Measurements from ENCODE around the gene NRXN3. TPM values are rescaled to one million over a fixed set of nuclear protein-coding genes. Genes with fewer than 3 reads are reported as not detected.

The NRXN3 gene
- total and polyA plus RNA-seq, 8 donors = 1.3 to 7.6 (median 1.5) TPM

- ATAC-seq = peak; percentile 90
These were observed 75.1 kb downstream of the NRXN3 start for GRCh38 chr14:78245238-78245637.

GRCh38 chr14:78248501-78249090 is 78.4 kb downstream of the NRXN3 start:
- no peaks in the 10 kb centered on the region for H3K4me1 ChIP-seq
- DNase-seq (no peak), ATAC-seq (no peak)
- no peak for TF ChIP-seq CTCF (IDR thresholded peaks at IDR 0.05)
- no peaks in the 10 kb centered on the region for H3K36me3 ChIP-seq
- H3K4me3 ChIP-seq = no peak overlapping the region
- H3K27ac ChIP-seq = no peak overlapping the region
- intact Hi-C loops (cut with DNase I) = no loop called here
- no peaks in the 10 kb centered on the region for H3K9me3 ChIP-seq
- no peaks in the 10 kb centered on the region for H3K27me3 ChIP-seq

More at GRCh38 chr14:78245238-78245637, 75.1 kb downstream of the NRXN3 start:
- Histone ChIP-seq H3K36me3 (no peaks in the 10 kb centered on the region), H3K27me3 (no peaks in the 10 kb centered on the region), H3K4me3 (no peak overlapping the region), H3K4me1 (no peaks in the 10 kb centered on the region), H3K27ac (no peak overlapping the region), H3K9me3 (no peaks in the 10 kb centered on the region)
- intact Hi-C loops (cut with DNase I) = no loop called here
- no peak for TF ChIP-seq CTCF (IDR thresholded peaks at IDR 0.05)
- DNase-seq = peak in 2 of 4 donors; percentile 2 to 52

- intact Hi-C loops (cut with DNase I) = no loop called here
- ATAC-seq = no peak
- H3K27me3 ChIP-seq = no peaks in the 10 kb centered on the region
- H3K36me3 ChIP-seq = no peaks in the 10 kb centered on the region
- H3K4me1 ChIP-seq = no peaks in the 10 kb centered on the region
- no peak for TF ChIP-seq CTCF (IDR thresholded peaks at IDR 0.05)
- no peak overlapping the region for H3K4me3 ChIP-seq
- H3K27ac ChIP-seq = no peak overlapping the region
- no peaks in the 10 kb centered on the region for H3K9me3 ChIP-seq
- DNase-seq = no peak
These were observed 81.1 kb downstream of the NRXN3 start for GRCh38 chr14:78251308-78251707.

GRCh38 chr14:78253986-78254385 is 83.8 kb downstream of the NRXN3 start:
- ATAC-seq = peak; percentile 61
- Histone ChIP-seq H3K27me3 (no peaks in the 10 kb centered on the region), H3K36me3 (no peaks in the 10 kb centered on the region), H3K4me1 (no peaks in the 10 kb centered on the region), H3K27ac (no peak overlapping the region), H3K4me3 (no peak overlapping the region), H3K9me3 (no peaks in the 10 kb centered on the region)
- DNase-seq = no peak
- TF ChIP-seq CTCF (IDR thresholded peaks at IDR 0.05) = no peak
- intact Hi-C loops (cut with DNase I) = no loop called here

GRCh38 chr14:78254911-78255461 is 84.8 kb downstream of the NRXN3 start:
- no peaks in the 10 kb centered on the region for H3K9me3 ChIP-seq
- H3K36me3 ChIP-seq = no peaks in the 10 kb centered on the region
- no peaks in the 10 kb centered on the region for H3K4me1 ChIP-seq
- ATAC-seq = peak; percentile 31
- H3K4me3 ChIP-seq = no peak overlapping the region
- intact Hi-C loops (cut with DNase I) = no loop called here
- no peaks in the 10 kb centered on the region for H3K27me3 ChIP-seq
- no peak for TF ChIP-seq CTCF (IDR thresholded peaks at IDR 0.05)
- peak in 1 of 4 donors; percentile 38 for DNase-seq
- H3K27ac ChIP-seq = no peak overlapping the region

Data from left lung (tissue), 10 donors.